GM12872 (cell line): ENCODE measurements around the gene POLK.

Source experiments
- CTCF ChIP-seq: IDR thresholded peaks from 3 replicates; pipeline ENCODE4 v1.5.1; 2011; ENCODE audit warnings: low read depth, mild to moderate bottlenecking, low read length, moderate library complexity; ENCODE audit not compliant: insufficient read depth

Gene POLK

GRCh38 chr5:75524591-75524990 is 12.9 kb downstream of the POLK start:
- TF ChIP-seq CTCF = no peak

- no peak for TF ChIP-seq CTCF
These were observed 13.7 kb downstream of the POLK start for GRCh38 chr5:75525344-75525743.

GRCh38 chr5:75526070-75526469 is 14.4 kb downstream of the POLK start:
- TF ChIP-seq CTCF = no peak

GRCh38 chr5:75529185-75529584 is 17.5 kb downstream of the POLK start:
- TF ChIP-seq CTCF = no peak

GRCh38 chr5:75532190-75532589 is 20.5 kb downstream of the POLK start:
- TF ChIP-seq CTCF = no peak

- TF ChIP-seq CTCF = no peak
These were observed 23.0 kb downstream of the POLK start for GRCh38 chr5:75534734-75535133.

GRCh38 chr5:75536147-75536546 is 24.5 kb downstream of the POLK start:
- TF ChIP-seq CTCF = no peak

GRCh38 chr5:75536694-75537360 is 25.1 kb downstream of the POLK start:
- TF ChIP-seq CTCF = no peak
